Loucy (cell line): ENCODE results near the gene POPDC2.

Experiments used
- H2AFZ ChIP-seq: fragments of 200-600 bp; sonication (generic); 2 replicates; pipeline ENCODE4 v1.6.0; 2016; ENCODE audit warnings: antibody characterized with exemption, mild to moderate bottlenecking, low read length, moderate library complexity
- H3F3A ChIP-seq: fragments of 200-600 bp; 2 replicates; pipeline ENCODE4 v1.6.0; 2016; ENCODE audit warnings: antibody characterized with exemption, low read depth, mild to moderate bottlenecking
- H3K27me3 ChIP-seq: fragments of 200-600 bp; sonication (generic); 2 replicates; pipeline ENCODE4 v1.6.1; 2014; ENCODE audit warnings: low read length, mild to moderate bottlenecking; ENCODE audit not compliant: insufficient read depth, poor library complexity, severe bottlenecking
- H3K36me3 ChIP-seq: fragments of 200-600 bp; sonication (generic); 2 replicates; pipeline ENCODE4 v1.6.1; 2016; ENCODE audit warnings: low read length; ENCODE audit not compliant: insufficient read depth
- H3K4me1 ChIP-seq: fragments of 200-600 bp; sonication (generic); 2 replicates; pipeline ENCODE4 v1.5.1; 2014; ENCODE audit warnings: low read length, mild to moderate bottlenecking; ENCODE audit not compliant: insufficient read depth, poor library complexity, severe bottlenecking
- H3K4me2 ChIP-seq: fragments of 200-600 bp; sonication (generic); 2 replicates; pipeline ENCODE4 v1.6.0; 2014; ENCODE audit warnings: antibody characterized with exemption, low read length, low read depth, mild to moderate bottlenecking; ENCODE audit not compliant: poor library complexity, severe bottlenecking
- H3K4me3 ChIP-seq: fragments of 200-600 bp; sonication (generic); 2 replicates; pipeline ENCODE4 v1.5.1; 2014; ENCODE audit warnings: low read length, mild to moderate bottlenecking, mixed read lengths; ENCODE audit not compliant: poor library complexity, severe bottlenecking
- H3K79me2 ChIP-seq: fragments of 200-600 bp; sonication (generic); 2 replicates; pipeline ENCODE4 v1.6.1; 2014; ENCODE audit warnings: low read length; ENCODE audit not compliant: insufficient read depth
- H3K9ac ChIP-seq: fragments of 200-600 bp; sonication (generic); 2 replicates; pipeline ENCODE4 v1.6.0; 2014; ENCODE audit warnings: mild to moderate bottlenecking, low read depth, low read length, moderate library complexity; ENCODE audit not compliant: poor library complexity, severe bottlenecking
- H3K9me2 ChIP-seq: fragments of 200-600 bp; sonication (generic); replicated peaks from 2 replicates; pipeline ENCODE4 v1.6.1; 2016; ENCODE audit warnings: low read depth, low read length, mixed read lengths
- H3K9me3 ChIP-seq: fragments of 200-600 bp; sonication (generic); 2 replicates; pipeline ENCODE4 v1.6.1; 2014; ENCODE audit warnings: mild to moderate bottlenecking, antibody characterized with exemption, low read length, low read depth; ENCODE audit not compliant: insufficient read depth
- H4K20me1 ChIP-seq: fragments of 200-600 bp; sonication (generic); 2 replicates; pipeline ENCODE4 v1.6.0; 2014; ENCODE audit warnings: antibody characterized with exemption, low read length, mild to moderate bottlenecking; ENCODE audit not compliant: insufficient read depth, poor library complexity, severe bottlenecking
- CTCF ChIP-seq: fragments of 200-600 bp; sonication (generic); conservative IDR thresholded peaks from 2 replicates; pipeline ENCODE4 v1.5.1; 2014; ENCODE audit warnings: mild to moderate bottlenecking, antibody characterized with exemption, low read length
- EZH2phosphoT487 ChIP-seq: fragments of 200-600 bp; IDR thresholded peaks from 2 replicates; pipeline ENCODE4 v1.6.1; 2018; ENCODE audit warnings: antibody characterized with exemption, mild to moderate bottlenecking, moderate library complexity, borderline replicate concordance

The POPDC2 gene

GRCh38 chr3:119702530-119703527 lies 42.4 kb upstream of the POPDC2 start, which contains the start of gene CFAP91:
Gene CFAP91 (plus strand): TSS chr3:119703022. CDS start chr3:119703099, 77 bp downstream.
- no peaks in the 10 kb centered on the region for H3F3A ChIP-seq
- H2AFZ ChIP-seq, result no peak within 1 kb of the TSS
- no peaks in the 10 kb centered on the region for H4K20me1 ChIP-seq
- no peaks in the 10 kb centered on the region for H3K36me3 ChIP-seq
- peaks cover 24% of the 10 kb centered on the region for H3K27me3 ChIP-seq
- no peaks in the 10 kb centered on the region for H3K9me3 ChIP-seq
- H3K4me2 ChIP-seq, result no peak within 1 kb of the TSS
- H3K9me2 ChIP-seq, result no peaks in the 10 kb centered on the region
- H3K4me3 ChIP-seq, result no peak within 1 kb of the TSS
- H3K9ac ChIP-seq, result no peak within 1 kb of the TSS
- no peaks in the 10 kb centered on the region for H3K79me2 ChIP-seq
- TF ChIP-seq CTCF (no peak), EZH2phosphoT487 (no peak)
- H3K4me1 ChIP-seq, result no peaks in the 10 kb centered on the region

GRCh38 chr3:119700920-119701734 lies 40.7 kb upstream of the POPDC2 start:
- H3K4me2 ChIP-seq, result no peak overlapping the region
- no peak overlapping the region for H3K4me3 ChIP-seq
- H4K20me1 ChIP-seq, result no peaks in the 10 kb centered on the region
- H3K79me2 ChIP-seq, result no peaks in the 10 kb centered on the region
- no peaks in the 10 kb centered on the region for H3K9me2 ChIP-seq
- H3K9ac ChIP-seq, result no peak overlapping the region
- TF ChIP-seq EZH2phosphoT487 (no peak), CTCF (no peak)
- H3K9me3 ChIP-seq, result no peaks in the 10 kb centered on the region
- H3K36me3 ChIP-seq, result no peaks in the 10 kb centered on the region
- H3K27me3 ChIP-seq, result peaks cover 11% of the 10 kb centered on the region
- peak overlapping the region; percentile 36; the same call in 1 of the 2 replicates for H2AFZ ChIP-seq
- H3K4me1 ChIP-seq, result no peaks in the 10 kb centered on the region
- no peaks in the 10 kb centered on the region for H3F3A ChIP-seq

GRCh38 chr3:119700269-119700919 lies 40.0 kb upstream of the POPDC2 start:
- Histone ChIP-seq H4K20me1 (no peaks in the 10 kb centered on the region), H3K27me3 (peaks cover 4% of the 10 kb centered on the region), H3K4me1 (no peaks in the 10 kb centered on the region), H2AFZ (peak overlapping the region; percentile 77), H3K4me3 (no peak overlapping the region), H3K36me3 (no peaks in the 10 kb centered on the region), H3F3A (no peaks in the 10 kb centered on the region), H3K9me3 (no peaks in the 10 kb centered on the region), H3K79me2 (no peaks in the 10 kb centered on the region), H3K4me2 (no peak overlapping the region), H3K9ac (no peak overlapping the region), H3K9me2 (no peaks in the 10 kb centered on the region)
- TF ChIP-seq EZH2phosphoT487, result no peak
- no peak for TF ChIP-seq CTCF
